GM12891 (cell line): ENCODE data around the gene DTD1.

Experiments used
- PAX5 ChIP-seq: IDR thresholded peaks from 2 replicates; pipeline ENCODE4 v1.6.1; 2011; ENCODE audit warnings: low read length, moderate library complexity, mild to moderate bottlenecking; ENCODE audit not compliant: insufficient read depth, severe bottlenecking
- POLR2A ChIP-seq: IDR thresholded peaks from 2 replicates; pipeline ENCODE4 v1.6.1; 2011; ENCODE audit warnings: low read depth, low read length, control low read depth
- POLR2AphosphoS5 ChIP-seq: IDR thresholded peaks from 2 replicates; pipeline ENCODE4 v1.6.1; 2011; ENCODE audit warnings: low read depth, low read length, control low read depth
- POU2F2 ChIP-seq: IDR thresholded peaks from 2 replicates; pipeline ENCODE4 v1.6.1; 2011; ENCODE audit warnings: low read depth, mild to moderate bottlenecking, control low read depth, low read length, moderate library complexity
- SPI1 ChIP-seq: IDR thresholded peaks from 2 replicates; pipeline ENCODE4 v1.6.1; 2011; ENCODE audit warnings: low read depth, low read length, control low read depth
- TAF1 ChIP-seq: IDR thresholded peaks from 2 replicates; pipeline ENCODE4 v1.6.1; 2011; ENCODE audit warnings: low read depth, low read length, control low read depth

- TF ChIP-seq POLR2A (no peak), POLR2AphosphoS5 (no peak), TAF1 (no peak), SPI1 (no peak), PAX5 (no peak), POU2F2 (no peak)
These were observed 134.5 kb downstream of the DTD1 start for GRCh38 chr20:18722371-18722770.
